Stomach smooth muscle (tissue), 2 donors: Measurements from ENCODE around the gene CTNNBL1.
"Not testable (repeated sequence)": the region's sequence is repeated elsewhere in the genome, so short reads cannot be mapped to it uniquely, and the experiment has no call there.

Source experiments
- H3K27ac ChIP-seq: one replicate; pipeline ENCODE4 v1.7.0; 2013; ENCODE audit warnings: mild to moderate bottlenecking, low read length, inconsistent platforms
- H3K27me3 ChIP-seq, 2 donors: one replicate each; pipeline ENCODE4 v1.7.0; 2013; ENCODE audit warnings: low read length in 2 of 2; ENCODE audit not compliant: insufficient read depth in 2 of 2, control insufficient read depth in 1 of 2
- H3K36me3 ChIP-seq, 2 donors: one replicate each; pipeline ENCODE4 v1.7.0; 2013; ENCODE audit warnings: low read length in 2 of 2; ENCODE audit not compliant: control insufficient read depth in 2 of 2, insufficient read depth in 2 of 2
- H3K4me1 ChIP-seq: one replicate; pipeline ENCODE4 v1.7.0; 2013; ENCODE audit warnings: low read length; ENCODE audit not compliant: control insufficient read depth, insufficient read depth
- H3K4me3 ChIP-seq, 2 donors: one replicate each; pipeline ENCODE4 v1.7.0; 2013; ENCODE audit warnings: low read length in 2 of 2
- H3K9ac ChIP-seq, 2 donors: one replicate each; pipeline ENCODE4 v1.7.0; 2013; ENCODE audit warnings: low read length in 2 of 2, mild to moderate bottlenecking in 1 of 2
- H3K9me3 ChIP-seq, 2 donors: one replicate each; pipeline ENCODE4 v1.7.0; 2013; ENCODE audit warnings: low read length in 2 of 2; ENCODE audit not compliant: control insufficient read depth in 2 of 2
- donor health status: healthy.
- donor health status: Pancreatic carcinoma.

Gene CTNNBL1

DNA sequence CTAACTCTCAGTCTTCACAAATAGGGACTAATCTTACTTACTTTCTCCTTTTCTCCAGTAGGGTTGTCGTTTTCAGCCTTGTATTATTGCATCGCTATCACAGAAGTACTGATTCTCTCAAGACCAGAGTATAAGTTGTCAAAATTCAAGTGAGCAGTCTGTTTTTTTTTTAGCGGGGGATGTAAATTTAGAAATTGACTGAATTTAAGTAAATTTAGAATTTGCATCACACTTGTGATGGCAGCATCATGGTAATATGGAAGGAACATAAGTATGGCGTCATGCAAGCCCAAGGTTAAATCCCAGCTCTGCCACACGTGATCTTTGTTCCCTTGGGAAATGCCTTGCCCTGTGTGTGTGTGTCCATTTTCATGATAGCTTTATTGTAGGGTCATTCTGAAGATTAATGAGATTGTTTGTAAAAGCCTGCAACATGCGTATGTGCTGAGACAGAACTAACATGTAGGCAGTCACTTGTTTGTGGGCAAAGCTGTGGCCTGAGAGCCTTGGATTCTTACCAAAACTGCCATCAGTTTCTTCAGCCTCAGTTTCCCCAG is 156.3 kb downstream of the CTNNBL1 start:
- Histone ChIP-seq H3K9me3 (no peaks in the 10 kb centered on the region), H3K27ac (no peak overlapping the region), H3K27me3 (no peaks in the 10 kb centered on the region), H3K36me3 (peaks cover 3 to 35% of the 10 kb centered on the region in 2 donors), H3K4me1 (no peaks in the 10 kb centered on the region), H3K9ac (no peak overlapping the region), H3K4me3 (no peak overlapping the region)

DNA sequence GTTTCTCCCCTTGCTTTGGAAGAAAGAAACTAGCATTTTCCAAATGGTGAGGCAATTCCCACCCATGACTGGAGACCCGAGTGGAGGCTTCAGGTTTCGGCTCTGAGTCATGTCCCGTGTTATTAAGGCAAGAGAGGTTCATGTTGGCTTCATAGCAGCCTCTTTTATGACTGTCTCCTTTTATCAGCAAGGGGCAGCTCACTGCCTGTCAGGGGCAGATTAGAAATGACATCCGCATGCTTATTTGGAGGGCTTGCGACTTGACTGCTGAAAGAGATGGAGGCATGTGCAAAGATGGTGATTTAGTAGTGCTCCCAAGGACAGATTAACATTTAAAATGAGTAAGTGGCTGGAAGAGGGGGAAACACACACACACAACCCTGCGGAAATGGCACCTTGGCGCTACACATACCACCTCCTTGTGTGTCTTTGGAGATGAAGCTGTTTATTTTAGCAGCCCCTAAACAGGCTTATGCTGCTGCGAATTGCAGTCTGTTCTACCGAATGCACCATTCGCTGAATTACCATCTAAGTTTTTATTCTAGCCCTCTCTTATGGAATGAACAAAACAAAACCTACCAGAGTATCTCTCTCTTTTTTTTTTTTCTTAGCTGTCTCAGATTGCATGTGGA is 157.0 kb downstream of the CTNNBL1 start:
- H3K9ac ChIP-seq = no peak overlapping the region
- H3K4me3 ChIP-seq = no peak overlapping the region
- H3K36me3 ChIP-seq = peaks cover 3 to 34% of the 10 kb centered on the region in 2 donors
- H3K27me3 ChIP-seq = no peaks in the 10 kb centered on the region
- no peaks in the 10 kb centered on the region for H3K4me1 ChIP-seq
- no peak overlapping the region for H3K27ac ChIP-seq
- H3K9me3 ChIP-seq = no peaks in the 10 kb centered on the region

DNA sequence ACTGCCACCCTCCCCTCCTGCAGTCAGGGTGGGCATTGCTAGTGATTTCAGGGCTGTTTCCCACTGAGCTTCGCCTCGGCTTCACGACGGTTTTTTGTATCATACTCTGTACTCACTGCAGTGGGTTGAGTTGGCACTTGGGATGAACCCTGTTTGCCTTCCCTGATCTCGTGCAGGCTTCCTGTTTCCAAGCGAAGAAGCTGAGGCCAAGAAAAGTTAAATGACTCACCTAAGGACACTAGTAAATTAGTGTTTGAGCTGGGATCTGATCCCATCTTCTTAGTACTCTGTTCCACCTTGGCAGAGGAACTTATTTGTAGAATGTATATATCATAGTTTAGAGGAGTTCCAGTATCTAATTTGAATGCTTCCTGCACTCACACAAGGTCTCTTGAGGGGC is 158.8 kb downstream of the CTNNBL1 start:
- no peak overlapping the region for H3K9ac ChIP-seq
- H3K27ac ChIP-seq = no peak overlapping the region
- no peaks in the 10 kb centered on the region for H3K4me1 ChIP-seq
- peaks cover 3 to 34% of the 10 kb centered on the region in 2 donors for H3K36me3 ChIP-seq
- H3K27me3 ChIP-seq = no peaks in the 10 kb centered on the region
- no peaks in the 10 kb centered on the region for H3K9me3 ChIP-seq
- no peak overlapping the region for H3K4me3 ChIP-seq

DNA sequence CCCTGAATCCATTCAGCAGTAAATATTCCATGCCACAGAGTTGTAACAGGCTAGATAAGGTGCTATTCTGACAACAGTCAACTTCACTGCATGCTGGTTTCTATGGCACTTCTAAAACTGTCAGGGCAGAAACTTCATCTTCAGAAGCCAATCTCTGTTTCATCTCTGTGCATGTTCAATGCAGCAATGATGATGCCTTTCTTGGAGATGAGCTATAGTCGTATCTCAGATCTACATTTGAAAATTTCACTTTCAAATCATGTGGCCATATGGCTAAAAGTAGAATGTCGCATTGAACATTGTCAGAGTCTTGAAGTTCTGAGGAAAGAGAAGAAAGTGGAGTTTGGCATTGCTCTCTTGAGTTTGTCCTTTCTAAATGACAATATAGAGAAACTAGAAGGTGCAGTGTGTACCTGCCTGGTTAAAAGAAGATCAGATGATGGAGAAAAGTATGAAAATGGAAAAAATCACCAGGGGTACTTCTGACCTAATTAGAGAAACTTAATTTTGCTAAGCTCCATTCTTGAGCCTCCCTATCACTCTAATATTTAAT is 160.1 kb downstream of the CTNNBL1 start:
- Histone ChIP-seq H3K36me3 (peaks cover 3 to 38% of the 10 kb centered on the region in 2 donors), H3K4me3 (no peak overlapping the region), H3K27ac (no peak overlapping the region), H3K27me3 (no peaks in the 10 kb centered on the region), H3K9ac (no peak overlapping the region), H3K4me1 (no peaks in the 10 kb centered on the region), H3K9me3 (no peaks in the 10 kb centered on the region)

DNA sequence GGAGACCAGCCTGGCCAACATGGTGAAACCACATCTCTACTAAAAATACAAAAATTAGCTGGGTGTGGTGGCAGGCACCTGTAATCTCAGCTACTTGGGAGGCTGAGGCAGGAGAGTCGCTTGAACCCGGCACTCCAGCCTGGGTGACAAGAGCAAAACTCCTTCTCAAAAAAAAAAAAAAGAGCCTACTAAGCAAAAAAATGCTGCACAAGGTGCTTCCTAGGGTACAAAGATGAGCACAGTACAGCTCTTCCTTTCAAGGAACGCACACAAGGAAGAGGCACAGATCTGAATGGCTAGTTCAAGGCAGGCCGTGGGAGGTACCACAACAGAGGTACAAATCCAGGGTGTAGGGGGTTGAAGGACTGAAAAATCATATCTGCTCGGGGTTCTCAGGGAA is 162.2 kb downstream of the CTNNBL1 start:
- not testable (repeated sequence) for H3K27ac ChIP-seq, H3K4me3 ChIP-seq, H3K27me3 ChIP-seq, H3K4me1 ChIP-seq, H3K9me3 ChIP-seq, H3K9ac ChIP-seq
- peaks cover 8 to 36% of the 10 kb centered on the region in 2 donors for H3K36me3 ChIP-seq

DNA sequence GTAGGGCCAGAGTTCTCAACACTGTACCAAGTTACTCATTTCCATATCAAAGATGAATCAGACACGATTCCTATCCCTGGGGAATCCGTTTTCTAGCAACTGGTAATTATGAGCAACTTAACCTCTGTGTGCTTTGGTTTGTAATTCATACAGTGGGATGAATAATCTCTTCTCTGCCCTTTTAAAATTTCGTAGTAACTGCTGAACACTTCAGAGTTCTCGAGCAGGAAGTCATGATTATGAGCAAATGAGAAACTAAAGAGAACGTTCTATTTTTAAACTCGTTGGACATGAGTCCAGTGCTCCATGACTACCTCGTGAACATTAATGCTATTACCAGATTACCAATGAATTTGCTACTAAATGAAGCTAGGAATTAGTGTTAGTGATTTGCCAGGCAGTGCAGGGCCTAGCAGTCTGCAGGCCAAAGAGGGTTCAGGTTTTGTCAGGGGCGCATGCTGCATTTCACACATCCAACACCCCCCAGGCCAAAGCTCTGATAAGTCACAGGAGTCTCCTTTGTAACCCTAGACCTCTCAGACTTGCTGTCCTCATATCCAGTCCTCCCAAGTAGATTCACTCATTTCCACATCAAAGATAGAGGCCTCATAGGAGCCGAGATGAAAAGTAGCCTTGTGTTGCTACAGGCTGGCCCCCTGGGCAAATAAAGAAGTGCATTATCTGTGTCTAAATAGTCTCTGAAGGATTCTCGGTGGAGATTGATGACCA is 163.3 kb downstream of the CTNNBL1 start:
- Histone ChIP-seq H3K27me3 (no peaks in the 10 kb centered on the region), H3K4me1 (no peaks in the 10 kb centered on the region), H3K36me3 (peaks cover 8 to 41% of the 10 kb centered on the region in 2 donors), H3K9me3 (no peaks in the 10 kb centered on the region), H3K27ac (no peak overlapping the region), H3K4me3 (no peak overlapping the region), H3K9ac (no peak overlapping the region)

DNA sequence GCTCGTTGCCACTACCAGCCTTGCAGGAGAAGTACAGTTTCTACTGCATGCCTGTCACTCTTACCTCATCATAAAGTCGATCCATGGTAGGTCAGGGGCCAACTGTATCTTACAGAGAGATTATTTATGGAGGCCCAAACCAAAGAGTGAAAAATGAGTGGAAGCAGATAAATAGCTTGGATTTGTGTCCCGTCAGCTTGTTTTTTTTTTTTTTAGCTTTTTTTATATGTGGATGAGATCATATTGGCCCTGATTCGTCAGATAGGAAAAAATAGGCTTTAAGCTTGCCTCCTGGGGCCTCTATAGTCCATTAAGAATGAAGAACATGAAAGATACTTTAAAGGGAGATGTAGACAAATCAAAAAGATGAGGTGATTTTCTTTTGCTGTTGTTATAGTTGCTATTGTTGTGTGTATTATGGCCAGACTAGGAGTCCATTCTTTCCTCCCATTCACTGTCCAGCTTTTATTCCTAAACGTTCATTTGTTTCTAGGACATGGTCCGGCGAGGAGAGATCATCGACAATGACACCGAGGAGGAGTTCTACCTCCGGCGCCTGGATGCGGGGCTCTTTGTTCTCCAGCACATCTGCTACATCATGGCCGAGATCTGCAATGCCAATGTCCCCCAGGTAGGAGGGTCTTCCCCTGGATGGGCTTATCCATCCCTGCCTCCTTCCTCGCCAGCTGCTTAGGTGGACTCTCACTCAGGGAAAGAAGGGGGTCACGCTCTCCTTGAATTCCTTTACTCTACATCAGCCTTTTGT is 165.8 kb downstream of the CTNNBL1 start:
- Histone ChIP-seq H3K4me3 (no peak overlapping the region), H3K9me3 (no peaks in the 10 kb centered on the region), H3K27me3 (no peaks in the 10 kb centered on the region), H3K4me1 (no peaks in the 10 kb centered on the region), H3K36me3 (peaks cover 5 to 37% of the 10 kb centered on the region in 2 donors), H3K27ac (no peak overlapping the region), H3K9ac (no peak overlapping the region)

DNA sequence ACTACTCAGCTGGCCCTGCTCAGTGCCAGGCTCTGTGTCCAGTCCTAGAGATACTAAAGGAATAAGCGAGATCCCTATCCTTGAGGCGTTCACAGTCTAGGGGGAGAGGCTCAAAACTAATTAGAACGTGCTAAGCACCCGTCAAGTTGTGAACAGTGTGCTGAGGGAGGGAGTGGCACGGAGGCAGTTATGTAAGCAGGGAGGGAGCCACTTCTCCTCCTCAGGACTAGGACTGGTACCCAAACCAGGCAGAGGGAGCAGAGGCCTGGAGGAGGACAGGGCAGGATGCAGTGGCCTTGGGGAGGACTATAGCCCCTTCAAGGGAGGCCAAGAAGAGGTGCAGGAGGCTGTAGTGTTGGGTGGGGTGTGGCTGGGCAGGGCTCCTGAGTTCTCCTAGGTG is 169.5 kb downstream of the CTNNBL1 start:
- Histone ChIP-seq H3K27me3 (no peaks in the 10 kb centered on the region), H3K4me3 (no peak overlapping the region), H3K9ac (no peak overlapping the region), H3K9me3 (no peaks in the 10 kb centered on the region), H3K4me1 (peaks cover 21% of the 10 kb centered on the region), H3K36me3 (peaks cover 5 to 27% of the 10 kb centered on the region in 2 donors), H3K27ac (no peak overlapping the region)

DNA sequence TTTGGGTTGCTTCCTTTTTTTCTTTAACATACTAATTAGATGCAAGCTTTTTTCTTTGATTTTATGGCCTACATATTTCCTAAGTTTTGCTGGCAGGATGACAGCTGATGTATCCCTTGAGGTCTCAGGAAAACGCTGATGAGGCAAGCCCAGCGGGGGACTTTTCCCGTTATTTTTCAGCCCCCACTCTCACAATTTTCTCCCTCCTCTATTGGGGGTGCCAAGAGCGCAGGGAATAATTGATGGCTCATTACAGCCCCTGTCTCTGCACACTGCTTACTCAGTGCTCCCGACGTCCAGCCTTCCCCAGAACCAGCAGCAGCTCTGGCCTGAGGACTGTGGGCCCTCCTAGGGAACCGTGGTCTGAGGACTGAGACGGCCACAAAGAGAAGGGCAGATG is 170.5 kb downstream of the CTNNBL1 start:
- H3K9me3 ChIP-seq = no peaks in the 10 kb centered on the region
- no peaks in the 10 kb centered on the region for H3K27me3 ChIP-seq
- peaks cover 30% of the 10 kb centered on the region for H3K4me1 ChIP-seq
- no peak overlapping the region for H3K9ac ChIP-seq
- H3K36me3 ChIP-seq = peaks cover 5 to 27% of the 10 kb centered on the region in 2 donors
- H3K4me3 ChIP-seq = no peak overlapping the region
- H3K27ac ChIP-seq = no peak overlapping the region

DNA sequence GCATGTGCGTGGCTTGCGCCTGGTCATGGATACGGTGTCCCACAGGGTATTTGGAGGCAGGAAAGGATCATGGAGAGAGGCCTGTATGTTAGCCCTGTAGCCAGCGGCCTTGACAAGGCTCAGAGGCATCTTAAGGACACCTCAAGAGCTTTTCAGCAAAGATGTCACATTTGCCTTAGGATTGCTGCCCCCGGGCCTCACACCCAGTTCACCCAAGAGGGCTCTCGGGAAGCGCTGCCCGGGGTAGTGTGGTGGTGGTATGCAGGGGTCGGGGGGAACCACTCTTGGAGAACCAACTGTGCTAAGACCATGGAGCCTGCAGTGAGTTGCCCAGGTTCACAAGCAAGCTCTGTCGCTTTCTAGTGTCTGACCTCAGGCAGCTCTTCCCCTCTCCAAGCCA is 172.2 kb downstream of the CTNNBL1 start:
- no peaks in the 10 kb centered on the region for H3K27me3 ChIP-seq
- no peak overlapping the region for H3K9ac ChIP-seq
- H3K4me3 ChIP-seq = no peak overlapping the region
- H3K9me3 ChIP-seq = no peaks in the 10 kb centered on the region
- peaks cover 3 to 18% of the 10 kb centered on the region in 2 donors for H3K36me3 ChIP-seq
- H3K27ac ChIP-seq = peak overlapping the region; percentile 82
- H3K4me1 ChIP-seq = peaks cover 34% of the 10 kb centered on the region
